ENCODE measurements around the gene TTC13.

DNA sequence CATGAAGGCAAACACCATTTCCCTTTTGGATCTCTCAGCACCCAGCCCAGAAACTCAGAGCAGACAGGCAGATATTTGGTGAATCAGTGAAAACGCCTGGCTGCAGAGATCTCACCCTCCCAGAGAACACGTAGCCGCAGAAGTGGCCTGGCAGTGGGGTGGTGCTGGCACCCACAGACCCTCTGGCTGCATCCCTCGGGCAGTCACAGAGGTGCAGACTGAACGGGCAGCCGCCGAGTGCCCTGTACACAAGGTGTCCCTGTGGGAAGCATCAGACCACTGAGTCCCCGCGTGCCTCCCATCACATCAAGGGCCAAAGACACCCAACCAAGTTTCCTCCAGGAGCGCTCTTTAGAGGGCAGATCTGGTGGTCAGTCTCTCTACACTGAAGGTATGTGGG is 49.3 kb upstream of the TTC13 start:
- no peak for TF ChIP-seq CTCF (IDR thresholded peaks at IDR 0.05)
- no peak for TF ChIP-seq POLR2A (IDR thresholded peaks at IDR 0.05)

All from testis (tissue), 2 donors.